HK-2 (cell line): Measurements from ENCODE around the gene ZBTB16.

Source experiments
- DNase-seq: peaks from one replicate; pipeline ENCODE4 v3.0.0-alpha.2; 2018; ENCODE audit not compliant: unreplicated experiment

ZBTB16 gene

DNA sequence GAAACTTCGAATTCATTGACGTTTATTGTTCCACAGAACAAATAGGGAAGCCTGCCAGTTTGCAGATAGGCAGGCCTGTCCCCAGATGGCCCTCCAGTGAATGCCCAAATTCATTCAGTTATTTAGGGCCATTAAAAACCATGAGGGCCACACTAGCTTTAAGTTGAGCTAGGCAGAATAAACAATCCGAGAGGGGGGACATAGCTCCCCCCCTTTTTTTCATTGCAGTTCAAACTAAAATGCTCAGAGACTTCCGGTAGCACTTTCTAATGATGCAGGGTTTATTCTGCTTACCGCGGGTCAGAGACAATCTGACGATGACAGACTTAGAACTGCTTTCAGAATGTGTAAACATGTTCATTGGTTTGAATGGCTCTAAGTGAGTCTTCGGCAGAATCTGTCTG is 72.0 kb downstream of the ZBTB16 start:
- DNase-seq: no peak

- DNase-seq: no peak
Observed at GRCh38 chr11:114132417-114132816, 72.9 kb downstream of the ZBTB16 start.

DNA sequence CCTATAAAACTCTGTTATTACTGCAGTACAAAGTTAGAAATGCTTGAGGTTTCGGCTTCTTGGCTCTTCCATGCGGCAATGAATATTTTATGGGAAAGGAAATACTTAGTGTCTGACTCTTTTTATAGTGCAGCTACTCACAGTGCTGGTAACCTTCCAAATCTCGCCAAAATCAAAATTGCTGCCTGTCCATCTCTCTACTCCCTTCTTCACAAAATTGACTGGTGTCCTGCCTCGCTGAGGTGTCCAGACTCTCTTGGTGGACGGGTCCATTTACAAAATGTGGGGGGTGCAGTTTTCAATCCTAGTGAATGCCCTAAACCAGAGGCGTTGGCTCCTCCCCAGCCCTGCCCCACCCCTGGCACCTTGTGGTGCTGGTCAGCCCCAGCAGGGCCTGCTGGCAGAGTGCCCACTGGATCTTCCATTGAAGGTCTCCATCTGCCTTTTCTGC is 73.5 kb downstream of the ZBTB16 start:
- DNase-seq: no peak

GRCh38 chr11:114133548-114134329 is 74.2 kb downstream of the ZBTB16 start:
- DNase-seq: no peak

DNA sequence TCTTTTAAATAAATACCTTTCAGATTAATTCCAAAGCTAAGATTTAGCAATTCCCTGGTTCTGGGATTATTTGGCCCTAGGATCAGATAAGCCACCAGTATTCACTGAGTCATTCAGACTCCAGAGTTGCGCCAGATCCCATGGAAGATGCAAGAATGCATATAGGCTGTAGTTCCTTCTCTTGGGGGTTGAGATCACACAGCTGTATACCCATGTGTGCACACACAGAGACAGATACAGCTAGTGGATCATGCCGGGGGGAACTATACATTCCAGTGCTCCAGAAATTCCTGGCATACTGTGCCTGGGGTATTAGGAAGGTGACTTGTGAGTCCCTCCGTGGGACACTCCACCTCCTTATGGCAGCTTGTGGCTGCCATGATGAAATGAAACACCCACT is 75.4 kb downstream of the ZBTB16 start:
- DNase-seq: no peak

GRCh38 chr11:114135737-114136151 is 76.2 kb downstream of the ZBTB16 start:
- no peak for DNase-seq

GRCh38 chr11:114136686-114137640 is 77.5 kb downstream of the ZBTB16 start:
- DNase-seq: no peak

- DNase-seq: no peak
Observed at GRCh38 chr11:114137838-114138237, 78.3 kb downstream of the ZBTB16 start.

DNA sequence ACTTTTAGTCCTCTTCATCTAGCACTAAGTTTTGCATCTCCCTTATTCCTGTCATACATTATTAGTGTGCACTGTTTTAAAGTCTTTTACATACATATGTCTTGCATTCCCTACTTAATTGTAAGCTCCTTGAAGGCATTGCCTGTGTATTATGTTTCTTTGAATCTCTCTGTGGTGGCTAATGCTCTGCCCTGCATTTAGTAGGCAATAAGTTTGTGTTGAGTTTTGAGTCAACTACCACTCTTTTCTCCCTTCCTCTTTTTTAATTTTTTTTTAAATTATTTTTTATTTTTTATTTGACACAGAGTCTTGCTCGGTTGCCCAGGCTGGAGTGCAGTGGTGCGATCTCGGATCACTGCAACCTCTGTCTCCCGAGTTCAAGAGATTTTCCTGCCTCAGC is 78.9 kb downstream of the ZBTB16 start:
- no peak for DNase-seq

DNA sequence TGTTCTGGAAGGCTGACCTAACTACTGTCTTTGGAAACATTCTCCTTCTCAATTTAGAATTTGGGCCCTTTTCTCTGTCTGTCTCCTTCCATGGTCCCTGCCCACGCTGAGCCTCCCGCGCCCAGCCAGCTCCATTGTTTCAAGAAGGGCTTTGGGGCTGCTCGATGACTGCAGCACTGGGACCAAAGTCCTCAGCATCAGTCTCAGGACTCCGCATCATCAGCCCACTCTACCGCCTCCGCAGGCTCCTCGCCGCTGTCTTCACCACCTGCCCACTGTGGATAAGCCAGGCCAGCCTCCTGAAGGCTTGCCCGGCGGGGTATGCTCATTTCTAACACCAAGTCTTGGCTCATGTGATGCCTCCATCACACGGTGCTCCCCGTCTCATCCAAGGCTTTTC is 81.3 kb downstream of the ZBTB16 start:
- DNase-seq: no peak

DNA sequence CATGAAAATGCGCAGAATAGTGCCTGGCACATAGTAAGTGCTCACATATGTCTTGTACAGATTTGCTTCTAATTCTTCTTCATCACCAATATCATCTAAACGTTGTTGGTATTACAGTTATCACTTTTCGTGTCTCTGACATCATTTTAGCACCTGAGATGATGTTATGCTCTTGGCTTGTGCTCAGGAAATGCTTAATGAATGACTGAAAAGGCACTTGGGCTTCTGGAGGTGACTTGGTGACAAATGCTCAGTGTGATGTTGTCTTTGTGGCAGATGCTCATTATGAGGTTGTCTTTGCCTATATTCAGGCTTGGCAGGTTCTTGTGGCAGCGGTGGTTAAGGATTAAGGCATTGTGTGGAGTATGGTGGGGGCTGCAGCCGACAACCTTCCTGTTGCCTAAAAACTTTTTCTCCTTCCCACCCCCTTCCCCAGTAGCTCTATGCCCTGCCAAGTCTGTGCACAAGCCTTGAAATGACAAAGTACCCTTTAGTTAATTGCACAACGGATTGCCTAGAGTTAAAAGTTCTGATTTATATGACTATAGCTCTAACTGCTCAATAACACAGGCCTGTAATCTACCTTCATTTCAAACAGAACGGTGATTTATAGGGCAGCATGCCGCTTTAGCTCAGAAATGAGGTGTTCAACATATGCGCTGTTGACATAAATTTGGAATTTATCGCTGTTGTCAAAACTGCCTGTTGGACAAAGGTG is 82.5 kb downstream of the ZBTB16 start:
- DNase-seq: no peak

DNA sequence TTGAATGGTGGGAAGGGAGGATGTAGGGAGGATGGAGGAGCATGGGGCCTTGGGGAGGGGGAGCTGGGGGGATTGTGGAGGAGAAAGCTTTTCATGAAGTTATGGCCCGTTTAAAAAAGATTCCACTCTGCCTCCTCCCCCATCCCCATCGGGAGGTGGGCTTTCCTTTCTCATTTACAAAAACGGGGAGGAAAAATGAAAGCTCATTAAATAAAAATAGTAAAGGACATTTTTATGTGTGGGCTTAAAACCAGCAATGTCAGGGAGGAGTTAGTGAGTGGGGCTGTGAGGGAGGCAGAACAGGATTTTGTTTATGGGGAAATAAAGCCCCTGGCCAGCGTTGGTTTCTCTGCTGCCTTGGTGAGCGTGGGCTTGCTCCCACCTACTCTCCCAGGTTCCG is 83.2 kb downstream of the ZBTB16 start:
- no peak for DNase-seq

DNA sequence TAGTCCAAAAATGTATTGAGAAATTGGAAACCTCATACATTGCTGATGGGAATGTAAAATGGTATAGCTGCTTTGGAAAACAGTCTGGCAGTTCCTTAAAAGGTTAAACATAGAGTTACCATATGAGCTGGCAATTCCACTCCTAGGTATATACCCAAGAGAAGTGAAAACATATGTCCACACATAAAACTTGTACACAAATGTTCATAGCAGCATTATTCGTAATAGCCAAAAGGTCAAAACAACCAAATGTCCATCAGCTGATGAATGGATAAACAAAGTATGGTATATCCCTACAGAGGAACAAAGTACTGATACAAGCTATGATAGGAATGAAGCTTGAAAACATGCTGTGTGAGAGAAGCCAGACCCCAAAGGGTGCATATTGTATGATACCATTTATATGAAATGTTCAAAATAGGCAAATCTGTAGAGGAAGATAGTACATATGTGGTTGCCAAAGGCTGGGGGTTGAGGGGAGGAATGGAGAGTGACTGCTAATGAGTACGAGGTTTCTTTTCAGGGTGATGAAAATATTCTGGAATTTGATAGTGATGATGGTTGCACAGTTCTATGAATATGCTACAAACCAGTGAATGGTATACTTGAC is 85.8 kb downstream of the ZBTB16 start:
- no peak for DNase-seq

DNA sequence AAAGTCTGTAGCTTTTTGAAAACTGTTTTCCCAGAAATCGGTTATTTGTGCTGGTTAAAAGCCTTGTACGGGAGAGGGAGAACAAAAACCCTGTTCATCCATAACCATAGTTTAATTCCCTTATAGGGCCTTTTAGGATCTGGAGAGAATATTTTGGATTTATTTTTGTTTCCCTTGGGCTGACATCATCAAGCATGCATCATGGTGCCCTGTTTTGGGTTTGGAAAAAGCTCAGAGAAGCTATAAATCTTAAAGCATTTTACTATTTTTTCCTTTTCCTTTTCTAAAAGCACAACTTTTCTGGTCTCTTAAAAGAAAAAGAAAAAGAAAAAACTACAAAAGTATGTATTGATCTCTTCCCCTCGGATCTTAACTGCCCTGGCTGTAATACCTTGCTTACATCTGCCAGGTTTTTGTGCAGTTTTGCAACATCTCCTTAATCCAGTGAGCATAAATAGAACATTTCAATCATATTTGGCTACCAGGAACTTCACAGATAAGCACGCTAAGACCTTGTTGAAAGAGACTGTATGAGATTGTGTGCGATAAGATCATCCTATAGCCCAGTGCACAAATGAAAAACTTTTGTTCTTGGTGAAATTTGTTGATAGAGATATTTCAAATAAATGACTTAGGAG is 88.0 kb downstream of the ZBTB16 start:
- no peak for DNase-seq

- no peak for DNase-seq
Observed at GRCh38 chr11:114148013-114148382, 88.5 kb downstream of the ZBTB16 start.

GRCh38 chr11:114149689-114150407 is 90.3 kb downstream of the ZBTB16 start:
- no peak for DNase-seq

DNA sequence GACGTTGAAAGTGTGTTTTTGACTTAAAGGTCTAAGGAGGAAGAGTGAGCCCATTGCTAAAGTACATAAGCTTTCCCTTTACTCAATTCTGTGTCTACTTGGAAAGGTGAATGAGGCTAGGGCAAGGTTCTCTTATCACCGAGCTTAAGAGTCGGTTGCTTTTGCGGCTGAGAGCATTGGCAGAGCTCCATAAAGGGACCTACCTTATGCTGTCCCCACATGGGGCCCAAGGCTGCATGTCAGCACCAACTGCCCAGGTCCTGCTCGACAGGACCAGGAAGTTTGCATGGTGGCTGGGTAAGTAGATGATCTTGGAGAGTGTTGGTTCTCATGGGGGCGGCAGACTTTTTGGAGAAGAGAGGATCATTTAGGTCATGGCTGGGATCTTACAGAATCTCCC is 91.2 kb downstream of the ZBTB16 start:
- DNase-seq: no peak

DNA sequence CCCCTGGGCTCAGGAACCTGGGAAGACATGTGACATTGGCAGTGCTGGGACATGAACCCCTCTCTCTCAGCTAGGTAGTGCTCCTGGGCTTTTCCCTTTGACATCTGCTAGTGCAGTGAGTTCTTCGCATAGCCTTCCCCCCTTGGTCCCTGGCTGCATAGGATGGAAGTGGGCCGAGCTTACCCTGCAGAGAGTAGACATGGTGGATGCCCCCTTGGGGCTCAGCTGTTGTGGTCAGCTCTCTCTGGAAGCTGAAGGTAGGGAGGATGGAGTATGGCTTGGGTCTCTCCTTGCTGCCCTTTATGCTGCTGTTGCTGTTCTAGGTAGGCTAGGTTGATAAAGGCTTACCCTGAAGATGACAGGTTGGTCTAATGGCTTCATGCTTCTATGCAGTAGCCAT is 92.1 kb downstream of the ZBTB16 start:
- DNase-seq: no peak

DNA sequence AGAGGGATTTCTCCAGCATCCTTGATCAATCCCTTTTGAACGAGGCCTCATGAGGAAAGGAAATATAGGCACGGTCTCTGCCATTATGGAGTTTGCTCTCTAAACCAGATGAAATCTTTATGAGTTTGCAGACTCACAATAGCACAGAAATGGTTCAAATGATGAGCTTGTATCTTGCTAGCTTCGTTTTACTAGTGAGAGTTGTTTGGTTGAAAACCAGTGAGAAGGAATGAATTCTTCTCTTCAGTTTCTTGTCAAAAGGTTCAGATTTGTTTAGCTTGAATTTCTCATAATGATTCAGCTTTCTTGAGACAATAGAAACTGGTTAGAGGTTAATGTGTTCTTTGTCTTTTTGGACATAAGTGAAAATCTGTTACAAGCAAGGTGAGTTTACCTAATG is 92.7 kb downstream of the ZBTB16 start:
- no peak for DNase-seq

DNA sequence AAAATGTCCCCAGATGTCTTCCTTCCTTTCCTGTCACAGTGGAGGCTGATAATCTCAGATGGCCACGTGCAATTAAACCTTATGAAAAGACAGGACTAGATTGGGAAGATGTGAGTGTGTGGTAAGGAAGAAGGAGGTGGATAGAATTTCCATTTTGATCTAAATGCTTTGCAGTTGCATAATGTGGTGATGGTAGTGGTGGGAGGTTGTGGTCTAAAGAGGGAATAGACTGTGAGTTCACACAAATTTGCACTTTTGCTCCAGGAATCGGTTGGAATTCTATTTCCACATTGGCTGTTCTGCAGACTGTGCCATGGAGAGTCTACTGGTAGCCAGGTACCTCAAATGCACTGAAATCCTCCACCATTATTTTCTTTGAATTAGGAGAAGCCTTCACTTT is 93.3 kb downstream of the ZBTB16 start:
- DNase-seq: no peak

- no peak for DNase-seq
Observed at GRCh38 chr11:114153224-114153623, 93.7 kb downstream of the ZBTB16 start.
